Sigmoid colon (tissue), 4 donors: ENCODE data around the gene MEOX2.

Experiments
- CTCF ChIP-seq, 4 experiments: fragments of 450-650 bp in 3 of 4; fragments of 200-600 bp in 1 of 4; IDR thresholded peaks; one replicate each; pipeline ENCODE4 v1.5.1; 2016 to 2019; ENCODE audit warnings: antibody characterized with exemption in 4 of 4, mild to moderate bottlenecking in 3 of 4, moderate library complexity in 2 of 4
- EP300 ChIP-seq, 4 donors: sonication (generic); formaldehyde crosslinking; IDR thresholded peaks; one replicate each; pipeline ENCODE4 v1.6.1; 2017; ENCODE audit warnings: antibody characterized with exemption in 4 of 4
- POLR2A ChIP-seq, 2 donors: fragments of 450-650 bp; IDR thresholded peaks; one replicate each; pipeline ENCODE4 v1.6.1; 2016; ENCODE audit warnings: antibody characterized with exemption in 2 of 2, mild to moderate bottlenecking in 2 of 2, moderate library complexity in 2 of 2
- POLR2AphosphoS5 ChIP-seq, 4 donors: sonication (generic); formaldehyde crosslinking; IDR thresholded peaks; one replicate each; pipeline ENCODE4 v1.6.1; 2017; ENCODE audit warnings: antibody characterized with exemption in 4 of 4

DNA sequence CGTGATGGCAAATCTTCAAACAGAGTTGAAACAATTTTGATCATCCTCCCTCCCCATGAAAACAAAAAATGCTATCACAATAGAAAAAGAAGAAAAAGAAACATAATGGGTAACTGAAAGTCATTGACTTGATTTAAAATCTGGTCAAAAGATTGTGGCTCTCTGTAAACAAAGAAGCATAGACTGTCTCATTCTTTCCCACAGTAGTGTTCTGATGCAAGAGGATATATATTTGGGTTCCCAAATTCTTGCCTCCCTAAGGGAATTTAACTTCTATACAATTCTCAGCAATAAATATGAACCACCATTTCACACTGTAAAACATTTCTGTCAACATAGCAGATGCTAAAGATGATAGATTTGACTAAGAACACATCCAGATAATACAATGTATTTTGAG lies 32.8 kb upstream of the MEOX2 start:
- TF ChIP-seq CTCF (IDR thresholded peaks at IDR 0.05) (no peak), EP300 (IDR thresholded peaks at IDR 0.05) (no peak), POLR2AphosphoS5 (IDR thresholded peaks at IDR 0.05) (no peak), POLR2A (IDR thresholded peaks at IDR 0.05) (no peak)
